ENCODE results near the gene PRKACG.
"Not testable (repeated sequence)": the region's sequence is repeated elsewhere in the genome, so short reads cannot be mapped to it uniquely, and the experiment has no call there.

The PRKACG gene

DNA sequence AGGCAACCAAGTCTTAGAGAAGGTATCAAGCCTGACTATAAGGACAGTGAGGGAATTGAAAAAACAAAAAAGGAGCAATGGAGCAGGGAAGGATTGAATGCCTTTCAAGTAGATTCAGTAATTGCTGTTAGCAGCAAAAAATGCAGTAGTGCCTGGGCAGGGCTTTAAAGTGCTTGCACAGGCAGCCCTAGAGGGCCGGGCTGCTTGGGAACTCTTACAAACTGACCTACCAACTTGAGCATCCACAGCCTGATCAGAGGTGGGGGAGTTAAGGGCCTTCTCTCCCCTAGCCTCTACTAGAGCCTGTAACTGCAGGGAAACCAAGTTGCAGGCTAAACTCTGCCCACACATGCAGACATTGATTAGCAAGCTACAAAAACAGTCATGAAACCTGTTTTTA lies 41.1 kb upstream of the PRKACG start:
- peak in 1 of 2 donors; percentile 53 for DNase-seq

GRCh38 chr9:69050936-69051335 lies 37.0 kb upstream of the PRKACG start:
- Histone ChIP-seq H3K4me1 (peaks cover 0 to 29% (median 11%) of the 10 kb centered on the region in 4 donors), H3K36me3 (peaks cover 0 to 18% (median 9%) of the 10 kb centered on the region in 3 donors)
- H3K27ac ChIP-seq, H3K27me3 ChIP-seq, H3K4me3 ChIP-seq, H3K9me3 ChIP-seq: not testable (repeated sequence)
- intact Hi-C loops (cut with DNase I; ENCODE audit: low total_unique reads), result loop anchor here (10.0 kb wide), 1 partner anchor 94 kb away; no protein-coding TSS in a partner anchor
- peak in 1 of 2 donors; percentile 17 for DNase-seq

More for the DNA sequence above, 41.1 kb upstream of the PRKACG start:
- H3K9me3 ChIP-seq, result no peaks in the 10 kb centered on the region
- H3K4me1 ChIP-seq, result peaks cover 0 to 17% (median 3%) of the 10 kb centered on the region in 4 donors
- H3K27ac ChIP-seq, result no peak overlapping the region
- TF ChIP-seq, protein P1, sequence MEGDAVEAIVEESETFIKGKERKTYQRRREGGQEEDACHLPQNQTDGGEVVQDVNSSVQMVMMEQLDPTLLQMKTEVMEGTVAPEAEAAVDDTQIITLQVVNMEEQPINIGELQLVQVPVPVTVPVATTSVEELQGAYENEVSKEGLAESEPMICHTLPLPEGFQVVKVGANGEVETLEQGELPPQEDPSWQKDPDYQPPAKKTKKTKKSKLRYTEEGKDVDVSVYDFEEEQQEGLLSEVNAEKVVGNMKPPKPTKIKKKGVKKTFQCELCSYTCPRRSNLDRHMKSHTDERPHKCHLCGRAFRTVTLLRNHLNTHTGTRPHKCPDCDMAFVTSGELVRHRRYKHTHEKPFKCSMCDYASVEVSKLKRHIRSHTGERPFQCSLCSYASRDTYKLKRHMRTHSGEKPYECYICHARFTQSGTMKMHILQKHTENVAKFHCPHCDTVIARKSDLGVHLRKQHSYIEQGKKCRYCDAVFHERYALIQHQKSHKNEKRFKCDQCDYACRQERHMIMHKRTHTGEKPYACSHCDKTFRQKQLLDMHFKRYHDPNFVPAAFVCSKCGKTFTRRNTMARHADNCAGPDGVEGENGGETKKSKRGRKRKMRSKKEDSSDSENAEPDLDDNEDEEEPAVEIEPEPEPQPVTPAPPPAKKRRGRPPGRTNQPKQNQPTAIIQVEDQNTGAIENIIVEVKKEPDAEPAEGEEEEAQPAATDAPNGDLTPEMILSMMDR (IDR thresholded peaks at IDR 0.05), result no peak
- no peaks in the 10 kb centered on the region for H3K27me3 ChIP-seq
- intact Hi-C loops (cut with DNase I; ENCODE audit: low total_unique reads), result loop anchor here (2.0 to 10.0 kb wide), 2 partner anchors 90 to 136 kb away; no protein-coding TSS in a partner anchor
- no peak overlapping the region for H3K4me3 ChIP-seq
- no peaks in the 10 kb centered on the region for H3K36me3 ChIP-seq

GRCh38 chr9:69049094-69049493 lies 35.2 kb upstream of the PRKACG start:
- Histone ChIP-seq H3K4me3 (no peak overlapping the region), H3K27ac (no peak overlapping the region), H3K4me1 (peaks cover 0 to 16% (median 8%) of the 10 kb centered on the region in 4 donors), H3K36me3 (peaks cover 0 to 18% (median 9%) of the 10 kb centered on the region in 3 donors), H3K9me3 (no peaks in the 10 kb centered on the region), H3K27me3 (no peaks in the 10 kb centered on the region)
- DNase-seq, result no peak
- TF ChIP-seq, protein P1 (IDR thresholded peaks at IDR 0.05), result no peak
- intact Hi-C loops (cut with DNase I; ENCODE audit: low total_unique reads), result no loop called here

GRCh38 chr9:69047371-69047770 lies 33.5 kb upstream of the PRKACG start:
- intact Hi-C loops (cut with DNase I; ENCODE audit: low total_unique reads), result no loop called here

DNA sequence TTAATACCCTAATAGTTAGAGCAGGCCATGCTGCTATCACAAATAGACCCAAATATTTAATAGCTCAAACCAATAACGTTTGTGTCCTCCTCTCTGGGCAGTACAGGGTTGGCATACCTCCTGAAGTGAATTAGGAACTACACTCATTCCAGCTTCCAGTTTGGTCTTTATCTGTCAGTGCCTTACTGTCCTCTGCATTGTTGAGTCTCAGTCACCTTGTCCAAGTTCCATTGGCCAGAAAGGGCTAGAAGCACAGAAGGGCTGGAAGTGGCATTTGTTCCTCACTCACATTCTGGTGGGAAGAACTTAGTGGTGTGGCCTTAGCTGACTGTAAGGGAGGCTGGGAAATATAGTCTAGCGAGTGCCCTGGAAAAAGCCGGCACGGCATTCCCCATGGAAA lies 32.8 kb upstream of the PRKACG start:
- peaks cover 0 to 16% (median 8%) of the 10 kb centered on the region in 4 donors for H3K4me1 ChIP-seq
- peak overlapping the region; percentile 3 to 46 for H3K27ac ChIP-seq
- TF ChIP-seq, protein P1 (IDR thresholded peaks at IDR 0.05), result no peak
- H3K27me3 ChIP-seq, result no peaks in the 10 kb centered on the region
- DNase-seq, result no peak
- intact Hi-C loops (cut with DNase I; ENCODE audit: low total_unique reads), result no loop called here
- H3K4me3 ChIP-seq, result no peak overlapping the region
- H3K36me3 ChIP-seq, result peaks cover 0 to 18% (median 9%) of the 10 kb centered on the region in 3 donors
- no peaks in the 10 kb centered on the region for H3K9me3 ChIP-seq

More at GRCh38 chr9:69047371-69047770, 33.5 kb upstream of the PRKACG start:
- peak in 1 of 2 donors; percentile 63 for DNase-seq
- TF ChIP-seq, protein P1 (IDR thresholded peaks at IDR 0.05), result no peak
- no peaks in the 10 kb centered on the region for H3K9me3 ChIP-seq
- peaks cover 0 to 18% (median 9%) of the 10 kb centered on the region in 3 donors for H3K36me3 ChIP-seq
- H3K27ac ChIP-seq, result peak overlapping the region; percentile 3 to 46
- H3K4me1 ChIP-seq, result peaks cover 0 to 16% (median 8%) of the 10 kb centered on the region in 4 donors
- no peak overlapping the region for H3K4me3 ChIP-seq
- no peaks in the 10 kb centered on the region for H3K27me3 ChIP-seq

DNA sequence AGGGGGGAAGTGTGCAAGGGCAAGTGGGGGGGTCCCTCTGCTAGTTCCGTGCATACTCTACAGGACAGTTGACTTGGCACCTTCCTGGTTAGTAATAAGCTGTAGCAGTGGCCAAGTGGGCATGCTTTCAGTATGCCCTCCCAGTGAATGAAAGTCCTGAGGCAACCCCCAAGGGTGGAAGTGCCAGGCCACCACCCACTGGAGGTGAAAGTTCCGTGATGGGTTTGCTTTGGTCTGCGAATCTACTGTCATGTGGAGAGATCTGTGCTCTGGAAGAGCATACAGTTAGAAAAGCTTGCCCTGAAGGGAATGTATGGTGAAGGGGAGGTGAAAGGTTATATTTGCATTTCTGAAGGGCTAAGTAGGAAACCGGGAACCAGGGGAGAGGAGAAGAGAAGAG lies 31.9 kb upstream of the PRKACG start:
- Histone ChIP-seq H3K9me3 (no peaks in the 10 kb centered on the region), H3K27me3 (no peaks in the 10 kb centered on the region), H3K27ac (no peak overlapping the region), H3K4me1 (peaks cover 0 to 16% (median 8%) of the 10 kb centered on the region in 4 donors), H3K4me3 (no peak overlapping the region), H3K36me3 (peaks cover 0 to 18% (median 9%) of the 10 kb centered on the region in 3 donors)
- intact Hi-C loops (cut with DNase I; ENCODE audit: low total_unique reads), result no loop called here
- TF ChIP-seq, protein P1 (IDR thresholded peaks at IDR 0.05), result no peak
- DNase-seq, result no peak
